HG03159 (cell line): ENCODE data around the gene MSX2.

ENCODE experiments used
- ATAC-seq: cut with Tn5 transposase; IDR thresholded peaks from one replicate; pipeline ENCODE4 v1.9.1; 2021; ENCODE audit warnings: mild to moderate bottlenecking, moderate library complexity; ENCODE audit not compliant: unreplicated experiment

MSX2 gene

GRCh38 chr5:174717826-174718455, 6.4 kb upstream of the MSX2 start:
- ATAC-seq, result no peak

- no peak for ATAC-seq
These were observed 5.3 kb upstream of the MSX2 start for GRCh38 chr5:174718880-174719610.

- no peak for ATAC-seq
These were observed 4.4 kb upstream of the MSX2 start for GRCh38 chr5:174719793-174720611.

GRCh38 chr5:174720612-174721529, 3.5 kb upstream of the MSX2 start:
- ATAC-seq, result no peak

GRCh38 chr5:174721530-174722432, 2.6 kb upstream of the MSX2 start:
- no peak for ATAC-seq

- ATAC-seq, result no peak
These were observed 1.9 kb upstream of the MSX2 start for GRCh38 chr5:174722500-174722899.

- no peak for ATAC-seq
These were observed 935 bp upstream of the MSX2 start for GRCh38 chr5:174723315-174723978.

GRCh38 chr5:174723979-174724483, 351 bp upstream of the MSX2 start:
- ATAC-seq, result no peak

- no peak for ATAC-seq
These were observed 1.0 kb downstream of the MSX2 start for GRCh38 chr5:174725261-174725990.

GRCh38 chr5:174725991-174726601, 1.7 kb downstream of the MSX2 start:
- no peak for ATAC-seq

- ATAC-seq, result no peak
These were observed 2.8 kb downstream of the MSX2 start for GRCh38 chr5:174726916-174727793.

GRCh38 chr5:174727794-174728680, 3.7 kb downstream of the MSX2 start:
- ATAC-seq, result no peak

GRCh38 chr5:174729075-174729680, 4.8 kb downstream of the MSX2 start:
- ATAC-seq, result no peak

GRCh38 chr5:174731214-174732035, 7.0 kb downstream of the MSX2 start:
- ATAC-seq, result no peak
